WTC11 (cell line): Measurements from ENCODE around the gene C9orf57.

Experiments
- CREB1 ChIP-seq: sonication (generic); formaldehyde crosslinking; IDR thresholded peaks from 2 replicates; pipeline ENCODE4 v1.8.0; 2023; ENCODE audit warnings: mild to moderate bottlenecking, missing genetic modification reagents
- CTCF ChIP-seq: fragments of 200-600 bp; IDR thresholded peaks from 2 replicates; pipeline ENCODE4 v1.8.0; 2022; ENCODE audit warnings: antibody characterized with exemption
- ELF4 ChIP-seq: sonication (generic); formaldehyde crosslinking; IDR thresholded peaks from 2 replicates; pipeline ENCODE4 v1.8.1; 2022; ENCODE audit warnings: low read depth, mild to moderate bottlenecking, moderate library complexity, missing genetic modification reagents
- FOXJ3 ChIP-seq: sonication (generic); formaldehyde crosslinking; IDR thresholded peaks from 2 replicates; pipeline ENCODE4 v1.9.0; 2021; ENCODE audit warnings: missing genetic modification reagents, mild to moderate bottlenecking, borderline replicate concordance
- FOXK1 ChIP-seq: sonication (generic); formaldehyde crosslinking; IDR thresholded peaks from 2 replicates; pipeline ENCODE4 v1.8.0; 2022; ENCODE audit warnings: mild to moderate bottlenecking, moderate library complexity, missing genetic modification reagents
- GABPB1 ChIP-seq: sonication (generic); formaldehyde crosslinking; IDR thresholded peaks from 2 replicates; pipeline ENCODE4 v1.8.1; 2023; ENCODE audit warnings: mild to moderate bottlenecking, missing genetic modification reagents
- NFYB ChIP-seq: sonication (generic); formaldehyde crosslinking; conservative IDR thresholded peaks from 2 replicates; pipeline ENCODE4 v1.8.0; 2022; ENCODE audit warnings: low read depth, missing genetic modification reagents
- TEAD4 ChIP-seq: sonication (generic); formaldehyde crosslinking; IDR thresholded peaks from 2 replicates; pipeline ENCODE4 v1.8.0; 2022; ENCODE audit warnings: mild to moderate bottlenecking, missing genetic modification reagents
- ZNF219 ChIP-seq: sonication (generic); formaldehyde crosslinking; IDR thresholded peaks from 2 replicates; pipeline ENCODE4 v1.8.0; 2023; ENCODE audit warnings: missing genetic modification reagents, mild to moderate bottlenecking, borderline replicate concordance
- ZNF512 ChIP-seq: sonication (generic); formaldehyde crosslinking; IDR thresholded peaks from 2 replicates; pipeline ENCODE4 v1.8.1; 2022; ENCODE audit warnings: missing genetic modification reagents, borderline replicate concordance
- TF ChIP-seq, protein P1 (sequence below): sonication (generic); formaldehyde crosslinking; conservative IDR thresholded peaks from 2 replicates; pipeline ENCODE4 v1.8.1; 2022; ENCODE audit warnings: mild to moderate bottlenecking, missing genetic modification reagents
- TF ChIP-seq, protein P2 (sequence below): sonication (generic); formaldehyde crosslinking; IDR thresholded peaks from 2 replicates; pipeline ENCODE4 v1.8.0; 2022; ENCODE audit warnings: missing genetic modification reagents
- TF ChIP-seq, protein P3 (sequence below): sonication (generic); formaldehyde crosslinking; IDR thresholded peaks from 2 replicates; pipeline ENCODE4 v1.8.1; 2022; ENCODE audit warnings: low read depth, mild to moderate bottlenecking, moderate library complexity, missing genetic modification reagents, borderline replicate concordance

- TF ChIP-seq CTCF (no peak), CREB1 (CRISPR knock-in tag) (no peak), NFYB (CRISPR knock-in tag) (no peak), FOXK1 (no peak), ELF4 (CRISPR knock-in tag) (no peak), TEAD4 (CRISPR knock-in tag) (no peak), ZNF219 (CRISPR knock-in tag) (no peak), FOXJ3 (CRISPR knock-in tag) (no peak), ZNF512 (no peak), GABPB1 (CRISPR knock-in tag) (no peak)
- TF ChIP-seq, protein P1, sequence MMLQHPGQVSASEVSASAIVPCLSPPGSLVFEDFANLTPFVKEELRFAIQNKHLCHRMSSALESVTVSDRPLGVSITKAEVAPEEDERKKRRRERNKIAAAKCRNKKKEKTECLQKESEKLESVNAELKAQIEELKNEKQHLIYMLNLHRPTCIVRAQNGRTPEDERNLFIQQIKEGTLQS (CRISPR knock-in tag) = no peak
- TF ChIP-seq, protein P2, sequence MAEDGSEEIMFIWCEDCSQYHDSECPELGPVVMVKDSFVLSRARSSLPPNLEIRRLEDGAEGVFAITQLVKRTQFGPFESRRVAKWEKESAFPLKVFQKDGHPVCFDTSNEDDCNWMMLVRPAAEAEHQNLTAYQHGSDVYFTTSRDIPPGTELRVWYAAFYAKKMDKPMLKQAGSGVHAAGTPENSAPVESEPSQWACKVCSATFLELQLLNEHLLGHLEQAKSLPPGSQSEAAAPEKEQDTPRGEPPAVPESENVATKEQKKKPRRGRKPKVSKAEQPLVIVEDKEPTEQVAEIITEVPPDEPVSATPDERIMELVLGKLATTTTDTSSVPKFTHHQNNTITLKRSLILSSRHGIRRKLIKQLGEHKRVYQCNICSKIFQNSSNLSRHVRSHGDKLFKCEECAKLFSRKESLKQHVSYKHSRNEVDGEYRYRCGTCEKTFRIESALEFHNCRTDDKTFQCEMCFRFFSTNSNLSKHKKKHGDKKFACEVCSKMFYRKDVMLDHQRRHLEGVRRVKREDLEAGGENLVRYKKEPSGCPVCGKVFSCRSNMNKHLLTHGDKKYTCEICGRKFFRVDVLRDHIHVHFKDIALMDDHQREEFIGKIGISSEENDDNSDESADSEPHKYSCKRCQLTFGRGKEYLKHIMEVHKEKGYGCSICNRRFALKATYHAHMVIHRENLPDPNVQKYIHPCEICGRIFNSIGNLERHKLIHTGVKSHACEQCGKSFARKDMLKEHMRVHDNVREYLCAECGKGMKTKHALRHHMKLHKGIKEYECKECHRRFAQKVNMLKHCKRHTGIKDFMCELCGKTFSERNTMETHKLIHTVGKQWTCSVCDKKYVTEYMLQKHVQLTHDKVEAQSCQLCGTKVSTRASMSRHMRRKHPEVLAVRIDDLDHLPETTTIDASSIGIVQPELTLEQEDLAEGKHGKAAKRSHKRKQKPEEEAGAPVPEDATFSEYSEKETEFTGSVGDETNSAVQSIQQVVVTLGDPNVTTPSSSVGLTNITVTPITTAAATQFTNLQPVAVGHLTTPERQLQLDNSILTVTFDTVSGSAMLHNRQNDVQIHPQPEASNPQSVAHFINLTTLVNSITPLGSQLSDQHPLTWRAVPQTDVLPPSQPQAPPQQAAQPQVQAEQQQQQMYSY = no peak
- TF ChIP-seq, protein P3, sequence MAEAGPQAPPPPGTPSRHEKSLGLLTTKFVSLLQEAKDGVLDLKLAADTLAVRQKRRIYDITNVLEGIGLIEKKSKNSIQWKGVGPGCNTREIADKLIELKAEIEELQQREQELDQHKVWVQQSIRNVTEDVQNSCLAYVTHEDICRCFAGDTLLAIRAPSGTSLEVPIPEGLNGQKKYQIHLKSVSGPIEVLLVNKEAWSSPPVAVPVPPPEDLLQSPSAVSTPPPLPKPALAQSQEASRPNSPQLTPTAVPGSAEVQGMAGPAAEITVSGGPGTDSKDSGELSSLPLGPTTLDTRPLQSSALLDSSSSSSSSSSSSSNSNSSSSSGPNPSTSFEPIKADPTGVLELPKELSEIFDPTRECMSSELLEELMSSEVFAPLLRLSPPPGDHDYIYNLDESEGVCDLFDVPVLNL (CRISPR knock-in tag) = no peak
Observed at GRCh38 chr9:72065076-72065475, 4.7 kb upstream of the C9orf57 start.
